NOMO-1 treated with dmso at 0.1 percent for 144 hours (cell line): ENCODE data around the gene SORCS2.

Experiments
- DNase-seq: peaks from one replicate; lab custom pipeline; 2025; ENCODE audit not compliant: unreplicated experiment; lab: John Stamatoyannopoulos, UW

Gene SORCS2

DNA sequence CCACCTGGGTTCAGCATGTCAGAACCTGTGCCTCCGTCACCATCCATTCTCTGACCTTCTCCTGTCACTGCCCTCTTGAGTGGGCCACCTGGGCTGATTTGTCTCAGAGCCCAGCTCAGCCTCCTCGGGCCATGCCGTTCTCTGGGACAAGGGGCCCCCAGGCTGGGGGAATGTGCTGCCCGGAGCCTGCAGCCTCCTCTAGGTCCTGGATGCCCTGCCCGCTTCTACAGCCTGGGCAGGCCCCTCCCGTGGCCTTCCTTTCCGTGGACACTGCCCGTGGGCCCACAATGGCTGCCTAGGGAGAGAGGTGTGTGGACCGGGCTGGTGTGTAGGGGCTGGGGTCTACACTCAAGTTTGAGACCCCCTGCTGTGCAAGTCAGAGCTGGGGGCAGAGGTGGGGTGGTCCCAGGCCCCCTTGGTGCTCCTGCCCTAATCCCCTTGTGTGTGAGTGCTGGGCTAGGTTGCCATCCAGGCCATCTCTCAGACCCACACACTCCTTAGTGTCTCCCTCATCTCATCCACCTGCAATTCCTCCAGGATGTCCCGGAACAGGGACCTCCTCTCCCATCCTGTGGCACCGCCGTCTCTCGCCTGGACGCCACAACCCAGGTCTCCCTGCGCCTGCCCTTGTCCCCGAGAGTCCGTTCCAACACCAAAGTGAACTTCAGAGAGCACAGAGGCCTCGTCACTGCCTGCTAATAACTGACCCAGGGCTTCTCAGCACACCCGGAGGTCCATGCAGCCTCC, 230.0 kb downstream of the SORCS2 start:
- no peak for DNase-seq

- no peak for DNase-seq
These were observed 230.5 kb downstream of the SORCS2 start for GRCh38 chr4:7422898-7423180.

DNA sequence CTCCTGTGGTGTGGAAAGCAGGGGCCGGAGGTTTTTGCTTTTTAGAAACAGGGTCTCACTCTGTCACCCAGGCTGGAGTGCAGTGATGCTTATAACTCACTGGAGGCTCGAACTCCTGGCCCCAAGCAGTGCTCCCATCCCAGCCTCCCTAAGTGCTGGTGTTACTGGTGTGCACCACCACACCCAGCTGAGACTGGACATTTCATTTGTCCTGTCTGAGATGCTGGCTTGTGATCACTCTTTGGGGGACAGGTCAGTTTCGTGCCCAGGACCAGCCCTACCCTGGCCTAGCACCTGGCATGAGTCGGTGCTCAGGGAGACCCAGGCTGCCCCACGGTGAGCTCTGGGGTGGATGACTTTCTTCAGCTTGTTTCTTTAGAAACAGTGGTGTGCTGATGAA, 231.1 kb downstream of the SORCS2 start:
- DNase-seq, result no peak

DNA sequence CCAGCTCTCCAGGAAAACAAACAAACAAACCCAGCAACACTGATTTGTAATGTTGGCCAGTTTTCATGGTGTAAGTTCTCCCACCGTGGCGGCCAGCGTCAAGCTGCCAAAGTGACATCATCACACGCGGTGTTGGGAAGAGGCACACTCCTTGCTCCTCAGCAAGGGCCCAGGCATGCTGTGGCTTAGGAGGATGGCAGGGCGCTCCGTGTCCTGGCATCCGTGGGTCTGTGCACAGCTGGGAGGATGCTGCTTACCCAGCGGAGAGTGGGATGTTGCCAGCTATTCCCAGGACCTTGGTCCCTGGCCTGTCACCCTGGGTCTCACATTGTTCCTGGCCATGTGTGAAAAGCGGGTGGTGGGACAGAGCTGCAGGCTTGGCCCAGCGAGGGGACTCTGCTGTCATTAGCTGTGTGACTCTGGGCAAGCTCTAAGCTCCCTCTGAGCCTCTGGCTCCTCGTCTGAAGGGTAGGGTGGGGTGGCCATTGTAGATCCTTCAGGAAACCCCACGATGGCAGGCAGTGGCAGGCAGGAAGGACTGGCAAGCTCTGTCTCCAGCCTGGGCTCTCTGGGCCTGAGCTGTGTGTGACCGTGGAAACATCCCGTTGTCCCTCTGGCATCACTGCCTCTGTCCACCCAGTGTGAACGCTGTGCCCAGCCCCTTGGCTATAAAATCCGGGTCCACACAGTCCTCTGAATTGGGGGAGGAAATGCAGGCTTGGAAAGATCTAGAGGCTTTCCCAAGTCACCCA, 231.6 kb downstream of the SORCS2 start:
- DNase-seq, result no peak

DNA sequence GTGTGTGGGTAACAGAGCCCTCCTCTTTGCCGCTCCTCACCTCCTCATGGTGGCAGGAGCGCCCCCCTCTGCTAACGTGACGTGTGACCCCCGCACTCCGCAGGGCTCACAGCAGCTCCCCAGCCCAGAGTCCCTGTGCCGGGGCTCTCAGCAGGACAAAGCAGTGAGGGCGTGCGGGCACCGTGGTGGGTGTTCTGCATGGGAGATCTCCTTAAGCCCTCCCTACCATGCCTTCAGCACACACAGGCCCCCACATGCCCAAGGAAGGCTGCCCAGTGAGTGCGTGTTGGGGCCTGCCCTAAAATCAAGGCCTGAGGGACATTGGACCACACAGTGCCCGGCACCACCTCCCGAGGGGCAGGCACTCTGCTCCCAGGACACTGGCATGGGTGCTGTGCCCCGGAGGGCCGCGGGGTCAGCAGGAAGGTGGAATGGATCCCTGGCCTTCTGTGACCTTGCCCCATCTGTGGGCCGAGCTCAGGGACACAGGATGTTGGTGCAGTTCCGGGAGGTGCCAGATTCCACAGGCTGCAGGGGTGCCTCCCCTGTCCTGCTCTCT, 232.3 kb downstream of the SORCS2 start:
- no peak for DNase-seq

DNA sequence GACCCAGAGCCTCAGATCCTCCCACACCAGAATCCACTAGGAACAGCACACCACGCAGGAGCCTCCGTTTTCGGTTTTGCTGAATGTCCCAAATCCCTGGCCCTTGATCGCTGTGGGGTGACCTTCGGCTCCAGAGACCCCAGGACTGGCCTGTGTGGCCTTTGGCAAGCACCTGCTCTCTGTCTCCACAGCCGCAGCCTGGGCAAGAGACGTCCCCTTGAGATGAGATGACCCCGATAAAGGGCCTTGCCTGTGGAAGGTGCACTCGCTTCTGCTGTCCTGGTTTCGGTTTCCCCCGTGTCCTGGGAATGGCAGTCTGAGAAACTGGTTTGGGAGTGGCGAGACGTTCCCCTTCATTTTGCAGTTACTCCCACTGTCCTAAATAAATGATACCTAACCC, 232.8 kb downstream of the SORCS2 start:
- no peak for DNase-seq

- DNase-seq, result no peak
These were observed 233.5 kb downstream of the SORCS2 start for GRCh38 chr4:7425591-7426468.

GRCh38 chr4:7426525-7427171, 234.3 kb downstream of the SORCS2 start:
- DNase-seq, result no peak

GRCh38 chr4:7427361-7427760, 235.0 kb downstream of the SORCS2 start:
- no peak for DNase-seq

DNA sequence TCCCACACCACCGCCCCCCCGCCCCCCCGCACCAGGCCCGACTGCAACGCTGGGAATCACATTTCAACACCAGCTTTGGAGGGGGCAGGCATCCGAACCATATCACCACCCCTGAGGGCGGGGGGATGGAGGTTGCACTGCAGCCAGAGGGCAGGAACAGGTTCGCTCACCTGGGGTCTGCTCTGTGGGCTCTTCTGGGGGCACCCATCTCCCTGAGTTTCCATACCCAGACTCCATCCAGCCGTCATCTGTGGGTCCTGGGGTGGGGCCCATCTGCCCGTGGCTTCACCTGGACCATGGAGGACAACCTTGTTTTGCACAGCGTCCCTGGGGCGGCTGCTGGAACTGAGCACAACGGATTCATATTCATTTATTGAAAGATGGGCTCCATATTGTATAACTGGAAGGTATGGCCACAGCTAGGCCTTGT, 235.5 kb downstream of the SORCS2 start:
- no peak for DNase-seq

- no peak for DNase-seq
These were observed 236.1 kb downstream of the SORCS2 start for GRCh38 chr4:7428261-7429068.

DNA sequence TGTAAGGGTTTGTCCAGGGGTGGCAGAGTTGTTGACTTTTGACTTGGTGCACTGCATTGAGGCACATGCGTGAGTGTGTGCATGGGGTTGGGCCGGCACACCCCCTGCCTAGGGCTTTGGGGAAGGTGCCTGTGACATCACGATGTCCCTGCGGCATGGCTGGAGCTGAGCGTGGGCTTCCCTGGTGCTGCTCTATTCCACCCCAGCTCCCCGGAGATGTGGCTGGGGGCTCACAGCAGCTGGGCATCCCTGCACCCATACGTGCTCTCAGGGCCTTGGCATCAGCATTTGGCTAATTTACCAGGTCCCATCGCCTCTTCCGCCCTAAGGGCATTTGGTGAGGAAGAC, 236.7 kb downstream of the SORCS2 start:
- no peak for DNase-seq

- DNase-seq, result no peak
These were observed 237.3 kb downstream of the SORCS2 start for GRCh38 chr4:7429601-7430078.

DNA sequence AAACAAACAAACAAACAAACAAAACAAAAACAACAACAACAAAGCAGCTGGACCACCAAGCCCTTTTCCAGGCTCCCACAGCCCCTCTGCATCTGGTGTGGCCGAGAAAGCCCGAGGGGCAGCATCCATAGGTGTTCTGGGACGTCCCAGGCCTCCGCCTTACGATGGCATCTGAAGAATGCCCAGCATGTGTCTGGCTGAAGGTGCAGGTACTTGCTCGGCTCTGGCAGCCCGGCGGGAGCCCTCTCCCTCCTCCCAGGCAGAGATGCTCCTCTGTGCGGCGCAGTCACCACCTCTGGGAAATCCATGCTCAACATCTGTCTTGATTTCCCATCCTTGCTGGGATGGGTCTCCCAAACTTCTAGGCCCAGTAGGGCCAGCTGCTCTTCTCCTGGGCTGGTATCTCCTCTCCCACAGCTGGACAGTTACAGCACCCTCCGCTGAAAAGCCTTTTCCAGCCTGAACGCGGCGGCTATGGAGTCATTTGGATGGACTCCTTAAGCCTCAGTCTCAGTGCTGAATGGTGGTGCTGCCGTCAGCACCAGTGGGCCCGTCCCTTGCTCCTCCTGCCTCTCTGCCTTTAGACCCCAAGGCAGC, 238.1 kb downstream of the SORCS2 start:
- DNase-seq, result no peak

DNA sequence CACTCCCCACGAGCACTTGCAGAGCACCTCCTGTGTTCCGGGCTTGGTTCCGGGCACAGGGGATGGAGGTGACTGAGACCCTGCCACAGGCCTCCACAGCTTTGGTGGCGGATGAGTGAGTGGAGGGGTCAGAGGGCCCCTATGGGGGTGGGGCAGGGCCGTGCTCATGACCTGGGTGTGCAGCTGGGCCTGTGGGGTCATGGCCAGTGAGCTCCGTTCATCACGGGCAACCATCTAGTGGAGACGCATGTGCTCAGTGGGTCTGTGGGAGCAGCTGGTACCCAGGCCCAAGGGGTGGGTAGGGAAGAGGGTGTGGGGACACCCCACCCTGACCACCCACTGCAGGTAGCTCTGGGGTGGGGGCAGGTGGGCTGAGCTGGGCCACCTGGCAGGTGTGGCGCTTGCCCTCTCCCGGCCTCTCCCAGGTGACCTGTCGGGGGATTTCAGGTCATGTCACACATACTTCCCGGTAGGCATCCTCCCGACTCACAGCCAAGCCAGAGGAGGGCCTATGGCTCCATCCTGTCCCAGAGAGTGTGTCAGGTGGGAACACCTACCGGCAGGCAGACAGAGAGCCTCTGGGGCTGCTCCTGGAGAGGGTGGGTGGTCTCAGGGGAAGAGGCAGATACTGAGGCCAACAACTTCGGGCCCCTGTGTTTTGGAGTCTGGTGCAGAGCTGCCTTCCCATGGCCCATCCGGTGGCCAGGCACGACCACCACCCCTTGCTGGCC, 238.8 kb downstream of the SORCS2 start:
- no peak for DNase-seq

- DNase-seq, result no peak
These were observed 239.6 kb downstream of the SORCS2 start for GRCh38 chr4:7431696-7432530.

DNA sequence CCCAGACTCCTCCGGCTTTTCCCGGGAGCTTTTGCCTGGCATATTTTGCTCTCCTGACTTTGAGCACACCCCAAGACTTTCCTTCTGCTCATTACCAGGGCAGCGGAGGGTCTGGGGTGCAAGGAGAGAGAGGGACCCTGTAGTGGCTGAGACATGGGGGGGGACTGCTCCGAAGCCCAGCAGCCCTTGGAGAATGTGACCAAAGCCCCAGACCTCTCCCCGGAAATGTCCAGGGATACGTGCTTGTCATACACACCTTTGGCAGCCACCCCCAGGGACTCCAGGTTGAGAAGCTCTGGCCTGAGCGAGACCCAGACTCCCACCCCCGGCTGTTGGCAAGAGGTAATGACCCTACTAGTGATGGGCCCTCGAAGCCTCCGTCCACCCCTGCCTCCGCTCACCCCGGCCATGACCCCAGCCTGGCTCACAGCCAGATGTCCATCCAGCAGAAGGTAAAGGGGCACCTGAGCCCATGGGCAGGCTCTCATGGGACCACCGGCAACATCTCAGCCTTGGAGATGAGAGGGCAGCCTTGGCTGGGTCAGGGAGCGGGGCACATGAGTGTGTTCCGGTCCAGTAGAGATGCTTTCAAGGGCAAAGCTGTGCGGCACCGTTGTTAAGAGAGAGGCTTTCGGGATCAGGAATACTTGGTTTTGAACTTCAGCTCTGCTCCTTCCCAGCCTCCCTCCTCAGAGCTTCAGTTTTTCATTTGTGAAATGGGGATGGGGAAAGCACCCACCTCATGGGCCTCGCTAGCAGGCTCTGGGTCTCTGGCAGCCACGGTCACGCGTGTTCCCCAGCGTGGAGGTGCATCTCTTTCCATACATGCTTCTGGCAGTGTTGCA, 240.4 kb downstream of the SORCS2 start:
- DNase-seq, result no peak
